Bronchial epithelial cell (primary cell): ENCODE measurements around the gene SYCP2. TPM values are rescaled to one million over a fixed set of nuclear protein-coding genes. Genes with fewer than 3 reads are reported as not detected.

Source experiments
- DNase-seq: peaks from one replicate; pipeline ENCODE4 v3.0.0-alpha.2; 2010; ENCODE audit warnings: low read depth
- FAIRE-seq: peaks from 2 replicates; lab custom pipeline; 2011; peaks lifted over from hg19 to GRCh38; lab: Jason Lieb, UNC
- H3K27me3 ChIP-seq: 2 replicates; pipeline ENCODE4 v1.5.1; 2011; ENCODE audit warnings: low read length; ENCODE audit not compliant: control insufficient read depth, insufficient read depth
- H3K36me3 ChIP-seq: 2 replicates; pipeline ENCODE4 v1.5.1; 2011; ENCODE audit warnings: low read length; ENCODE audit not compliant: control insufficient read depth, insufficient read depth
- H3K4me3 ChIP-seq: 2 replicates; pipeline ENCODE4 v1.5.1; 2011; ENCODE audit warnings: mild to moderate bottlenecking, low read depth, low read length, control low read depth
- CTCF ChIP-seq: IDR thresholded peaks from 2 replicates; pipeline ENCODE4 v1.5.1; 2011; ENCODE audit warnings: mild to moderate bottlenecking, moderate library complexity, low read length, control low read depth, inconsistent platforms; ENCODE audit not compliant: insufficient read depth, severe bottlenecking
- total RNA-seq: library from RNA; depleted of rRNA; stranded (reverse); fragments of >200 nt; gene quantifications from 2 replicates; pipeline ENCODE4 v1.2.1, GENCODE V29; 2014

The SYCP2 gene
- total RNA-seq, 1 donor from 2014 or later: 0.26 TPM

GRCh38 chr20:59939052-59939878 lies 5.8 kb upstream of the SYCP2 start:
- Histone ChIP-seq H3K36me3 (no peaks in the 10 kb centered on the region), H3K4me3 (peak overlapping the region; percentile 81), H3K27me3 (no peaks in the 10 kb centered on the region)
- no peak for FAIRE-seq
- DNase-seq: no peak
- TF ChIP-seq CTCF: no peak

GRCh38 chr20:59938696-59939051 lies 5.2 kb upstream of the SYCP2 start:
- Histone ChIP-seq H3K36me3 (no peaks in the 10 kb centered on the region), H3K27me3 (no peaks in the 10 kb centered on the region), H3K4me3 (peak overlapping the region; percentile 81)
- DNase-seq (no peak), FAIRE-seq (no peak)
- TF ChIP-seq CTCF: no peak

GRCh38 chr20:59938221-59938620 lies 4.8 kb upstream of the SYCP2 start:
- peak; percentile 42 for DNase-seq
- Histone ChIP-seq H3K27me3 (no peaks in the 10 kb centered on the region), H3K36me3 (no peaks in the 10 kb centered on the region), H3K4me3 (no peak overlapping the region)
- FAIRE-seq: no peak
- TF ChIP-seq CTCF: no peak

GRCh38 chr20:59937150-59937549 lies 3.7 kb upstream of the SYCP2 start:
- H3K36me3 ChIP-seq: no peaks in the 10 kb centered on the region
- FAIRE-seq (no peak), DNase-seq (no peak)
- TF ChIP-seq CTCF: no peak
- H3K4me3 ChIP-seq: no peak overlapping the region
- no peaks in the 10 kb centered on the region for H3K27me3 ChIP-seq

- DNase-seq: no peak
- no peaks in the 10 kb centered on the region for H3K27me3 ChIP-seq
- no peak for FAIRE-seq
- H3K4me3 ChIP-seq: no peak overlapping the region
- no peaks in the 10 kb centered on the region for H3K36me3 ChIP-seq
- TF ChIP-seq CTCF: no peak
These were observed 3.0 kb upstream of the SYCP2 start for GRCh38 chr20:59936409-59936808.
